Dedifferentiated amniotic fluid mesenchymal stem cell (primary cell): ENCODE results near the gene LCP1.

ENCODE experiments used
- DNase-seq: peaks from one replicate; pipeline ENCODE4 v3.0.0-alpha.2; 2016; ENCODE audit errors: extremely low spot score

LCP1 gene

GRCh38 chr13:46158983-46159382, 23.0 kb downstream of the LCP1 start:
- no peak for DNase-seq

DNA sequence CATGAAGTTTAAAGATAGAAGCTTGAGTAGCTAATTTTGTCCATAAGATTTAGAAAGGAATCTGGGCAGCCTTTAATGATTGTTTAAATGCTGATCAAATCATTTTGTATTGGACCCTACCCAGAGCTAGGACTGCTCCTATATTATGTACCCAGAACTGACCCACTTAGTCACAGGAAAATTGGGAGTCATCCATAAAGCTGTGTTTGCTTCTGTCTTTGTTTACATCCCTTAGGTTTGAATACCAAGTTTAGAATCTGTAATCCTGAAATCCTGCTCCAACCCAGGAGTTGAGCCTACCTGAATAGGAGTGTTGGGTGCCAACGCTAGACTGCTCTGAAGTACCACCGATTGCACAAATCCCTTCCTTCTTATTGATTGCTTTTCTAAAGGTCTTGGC, 23.8 kb downstream of the LCP1 start:
- no peak for DNase-seq

DNA sequence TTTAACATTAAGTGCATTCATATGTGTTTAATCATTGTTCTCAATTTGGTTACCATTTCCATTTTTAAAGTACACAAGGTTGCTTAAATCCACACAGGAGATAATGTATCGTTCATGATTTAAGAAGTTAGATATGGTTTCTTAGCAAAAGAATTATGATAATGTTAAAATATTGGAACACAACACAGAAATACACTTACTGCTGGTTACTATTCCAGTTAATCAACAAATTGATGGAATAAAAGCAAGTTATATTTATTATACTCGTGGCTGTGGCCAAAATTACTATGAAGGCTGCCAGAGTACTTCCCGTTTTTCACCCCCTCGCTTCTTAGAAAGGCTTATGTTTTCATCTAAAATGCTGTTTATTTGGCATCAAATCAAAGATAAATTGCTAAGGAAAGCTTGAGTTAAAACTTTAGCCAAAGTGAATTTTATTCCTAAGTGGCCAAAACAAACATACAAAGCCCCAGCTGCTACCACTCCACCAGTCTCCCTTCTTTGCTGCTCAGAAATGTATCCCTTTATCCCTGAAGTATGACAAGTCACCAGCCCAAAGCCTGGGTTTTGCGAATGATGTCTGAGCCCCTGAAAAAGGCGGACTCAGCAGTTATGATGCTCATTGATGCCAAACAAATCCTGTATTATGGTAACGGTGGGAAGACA, 27.7 kb downstream of the LCP1 start:
- no peak for DNase-seq

- no peak for DNase-seq
Measured at GRCh38 chr13:46152627-46153328, 29.2 kb downstream of the LCP1 start.

DNA sequence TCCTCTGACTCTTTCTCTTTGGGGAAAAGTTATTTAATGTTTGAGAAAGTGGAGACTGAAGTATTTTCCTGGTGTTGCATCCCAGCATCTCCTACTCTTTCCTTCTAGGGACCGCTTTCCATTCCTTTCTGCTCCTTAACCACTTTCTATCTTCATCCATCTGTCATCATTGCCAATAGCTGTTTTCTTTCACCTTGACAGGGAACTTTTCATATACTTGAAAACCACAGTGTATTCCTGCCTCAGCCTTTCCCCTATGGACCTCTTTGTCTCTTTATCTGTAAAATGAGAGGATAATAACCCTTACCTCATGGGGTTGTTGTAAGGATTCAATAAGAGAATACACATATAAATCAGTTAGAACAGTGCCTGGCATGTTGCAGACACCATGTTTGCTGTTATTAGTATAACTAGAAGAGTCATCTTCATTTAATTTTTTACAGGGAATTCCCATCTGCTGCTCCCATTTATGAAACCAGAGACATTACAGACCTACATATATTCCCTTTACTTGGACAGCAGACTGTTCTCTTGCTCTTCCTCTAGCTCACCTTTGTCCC, 31.8 kb downstream of the LCP1 start:
- DNase-seq: no peak

DNA sequence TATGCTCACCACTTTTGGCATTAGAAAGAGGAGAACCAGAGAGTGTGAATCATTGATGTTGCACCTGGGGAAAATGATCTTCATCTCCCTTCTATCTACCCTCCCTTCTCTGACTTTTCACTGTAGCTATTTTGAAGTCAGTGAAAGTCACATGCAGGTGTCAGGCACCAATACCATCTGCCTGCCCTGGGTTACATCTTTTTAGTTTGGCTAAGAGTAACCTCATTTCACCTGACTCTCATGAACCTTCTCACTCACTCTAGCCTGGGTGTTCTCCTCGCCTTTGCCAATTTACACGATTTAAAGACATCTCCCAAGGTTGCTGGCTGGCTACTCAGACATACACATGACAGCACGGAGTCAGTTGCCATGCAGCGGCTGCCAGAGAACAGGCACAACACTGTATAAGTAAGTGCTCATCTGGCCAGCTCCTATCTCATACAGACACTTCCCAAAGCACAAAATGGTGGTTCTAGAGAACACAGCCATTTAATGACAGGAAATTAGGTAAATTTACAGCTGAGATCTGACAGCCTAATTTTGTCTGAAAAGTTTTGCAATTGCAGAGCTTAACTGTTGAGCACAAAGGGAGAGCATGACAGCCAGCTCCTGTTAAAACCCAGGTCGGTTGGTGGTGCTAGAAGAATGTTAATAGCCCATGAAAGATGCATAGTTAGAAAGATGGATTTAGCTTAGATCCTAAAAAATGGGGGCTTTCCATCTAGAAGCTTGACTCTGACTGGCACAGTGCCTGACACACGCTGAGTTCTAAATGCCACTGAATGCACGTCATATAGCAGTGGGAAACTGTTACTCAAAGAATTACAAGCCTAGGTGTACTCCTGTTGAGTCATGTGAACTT, 32.5 kb downstream of the LCP1 start:
- DNase-seq: no peak

- no peak for DNase-seq
Measured at GRCh38 chr13:46146898-46147297, 35.1 kb downstream of the LCP1 start.

GRCh38 chr13:46145950-46146349, 36.0 kb downstream of the LCP1 start:
- DNase-seq: no peak

DNA sequence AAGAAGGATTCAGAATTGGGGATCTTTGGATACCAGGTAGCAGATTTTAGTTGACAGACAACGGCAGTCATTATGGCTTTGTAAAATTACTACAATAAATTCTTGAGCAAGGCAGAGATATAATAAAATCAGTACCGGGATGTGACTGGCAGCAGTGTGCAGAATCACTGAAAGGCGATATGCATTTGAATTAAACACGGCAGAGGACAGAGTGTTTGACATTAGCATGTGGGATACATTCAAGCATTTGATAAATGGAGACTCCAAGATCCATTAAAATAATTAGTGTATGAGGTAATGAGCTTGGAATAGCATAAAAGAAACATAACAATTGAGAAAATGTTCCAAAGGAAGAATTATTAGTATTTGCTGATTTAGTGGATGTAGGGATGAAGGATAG, 36.8 kb downstream of the LCP1 start:
- no peak for DNase-seq

- no peak for DNase-seq
Measured at GRCh38 chr13:46143184-46143701, 38.7 kb downstream of the LCP1 start.

DNA sequence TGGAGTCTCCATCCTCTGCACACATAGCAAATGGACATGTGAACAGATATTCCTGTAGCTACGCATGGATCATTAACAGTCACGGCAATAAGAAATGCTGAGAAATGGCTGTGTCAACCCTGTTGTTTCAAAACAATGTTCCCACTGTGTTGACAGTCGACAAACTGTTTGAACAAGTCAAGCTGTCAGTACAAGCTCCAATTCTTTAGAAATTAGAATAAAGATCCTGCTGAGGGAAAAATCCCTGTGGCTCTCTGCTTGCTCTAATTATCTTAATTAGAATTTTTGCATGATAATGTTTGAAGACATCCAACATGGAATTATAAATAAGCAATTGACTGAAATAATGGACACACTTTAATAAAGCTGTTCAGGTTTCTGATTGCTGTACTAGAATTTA, 39.2 kb downstream of the LCP1 start:
- DNase-seq: no peak

GRCh38 chr13:46140044-46140443, 41.9 kb downstream of the LCP1 start:
- no peak for DNase-seq

DNA sequence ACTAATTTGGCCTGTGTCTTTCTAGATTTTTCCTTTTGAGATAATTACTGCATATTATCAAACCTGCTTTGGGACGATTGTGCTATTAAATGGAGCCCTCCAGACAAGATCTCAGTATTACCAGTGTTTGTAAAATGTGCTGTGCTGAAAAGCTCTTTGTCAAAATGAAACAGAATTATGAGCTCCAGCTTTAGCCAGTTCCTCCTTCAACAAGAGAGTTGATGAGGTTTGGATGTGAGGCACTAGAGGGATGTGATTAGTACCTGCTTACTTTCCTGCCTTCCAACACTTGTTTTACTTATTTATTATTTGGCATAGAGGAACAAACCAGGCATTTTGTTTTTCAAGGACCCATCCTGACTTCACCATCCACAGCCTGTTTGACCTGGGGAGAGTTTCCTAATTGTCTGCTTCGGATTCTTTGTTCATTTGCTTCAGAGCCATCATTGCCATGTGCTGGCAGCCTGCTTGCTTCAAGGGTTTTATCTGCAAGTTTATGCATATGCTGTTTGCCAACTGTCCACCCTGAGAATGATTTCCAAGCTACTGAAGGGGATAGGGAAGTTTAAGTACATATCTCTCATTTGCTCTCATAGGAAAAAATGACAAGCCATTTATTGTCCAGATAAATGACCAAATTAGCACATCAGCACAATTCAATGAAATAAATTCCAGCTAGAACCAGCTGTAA, 44.2 kb downstream of the LCP1 start:
- no peak for DNase-seq

DNA sequence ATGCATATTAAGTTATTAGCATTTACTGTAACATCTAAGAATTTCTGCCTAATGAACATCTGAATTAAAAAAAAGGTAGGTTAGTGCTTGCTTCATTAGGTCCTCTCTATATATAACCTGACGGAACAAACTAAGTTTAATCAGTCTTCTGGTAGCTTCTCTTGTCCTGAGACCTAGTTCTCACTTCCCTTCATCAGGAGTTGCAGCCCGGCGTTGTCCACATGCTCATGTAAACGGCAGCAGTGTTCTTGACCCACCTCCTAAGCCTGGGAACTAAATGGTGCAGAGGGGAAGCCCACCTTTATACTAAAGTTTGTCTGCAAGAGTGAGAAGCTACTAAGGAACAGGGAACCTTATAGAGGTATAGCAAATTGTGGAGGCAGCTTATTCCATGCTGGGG, 45.3 kb downstream of the LCP1 start:
- DNase-seq: no peak

DNA sequence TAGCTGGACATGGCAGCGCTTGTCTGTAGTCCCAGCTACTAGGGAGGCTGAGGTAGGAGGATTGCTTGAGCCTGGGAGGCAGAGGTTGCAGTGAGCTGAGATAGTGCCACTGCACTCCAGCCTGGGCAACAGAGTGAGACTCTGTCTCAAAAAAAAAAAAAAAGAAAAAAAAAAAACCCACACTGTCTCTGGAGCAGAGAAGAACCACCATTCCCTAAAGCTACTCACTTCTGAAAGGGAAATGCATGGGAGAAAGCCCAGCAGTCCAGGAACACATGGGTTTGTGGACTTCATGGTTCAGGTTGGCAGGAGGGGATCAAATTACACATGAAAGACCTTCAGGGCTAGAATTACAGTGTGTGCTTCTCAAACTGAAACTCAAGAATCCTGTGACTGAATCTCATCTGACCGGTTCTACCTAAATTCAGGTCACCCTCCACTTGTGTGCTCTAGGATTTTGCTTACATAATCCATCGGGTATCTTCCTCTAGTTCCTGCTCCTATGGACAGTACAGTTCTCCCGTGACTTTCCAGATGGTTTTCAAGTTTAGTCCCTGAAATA, 46.9 kb downstream of the LCP1 start:
- no peak for DNase-seq

DNA sequence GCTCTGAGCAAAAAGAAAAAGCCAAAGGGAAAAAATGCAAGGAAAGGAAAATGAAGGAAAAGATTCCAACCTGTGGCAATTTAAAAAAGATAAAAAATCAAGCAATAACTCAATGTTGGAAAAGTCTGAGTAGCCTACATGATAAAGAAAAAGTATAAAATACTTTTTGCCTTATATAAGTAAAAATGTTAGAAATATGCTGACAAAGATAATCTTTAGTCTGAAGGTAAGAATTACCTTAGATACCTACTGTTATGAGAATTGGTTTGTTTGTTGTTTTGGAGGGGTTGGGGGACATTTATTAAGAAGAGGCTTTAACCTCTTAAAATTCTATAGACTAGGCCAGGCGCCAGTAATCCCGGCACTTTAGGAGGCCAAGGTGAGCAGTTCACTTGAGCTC, 47.5 kb downstream of the LCP1 start:
- DNase-seq: no peak

GRCh38 chr13:46132109-46132508, 49.9 kb downstream of the LCP1 start:
- DNase-seq: no peak

DNA sequence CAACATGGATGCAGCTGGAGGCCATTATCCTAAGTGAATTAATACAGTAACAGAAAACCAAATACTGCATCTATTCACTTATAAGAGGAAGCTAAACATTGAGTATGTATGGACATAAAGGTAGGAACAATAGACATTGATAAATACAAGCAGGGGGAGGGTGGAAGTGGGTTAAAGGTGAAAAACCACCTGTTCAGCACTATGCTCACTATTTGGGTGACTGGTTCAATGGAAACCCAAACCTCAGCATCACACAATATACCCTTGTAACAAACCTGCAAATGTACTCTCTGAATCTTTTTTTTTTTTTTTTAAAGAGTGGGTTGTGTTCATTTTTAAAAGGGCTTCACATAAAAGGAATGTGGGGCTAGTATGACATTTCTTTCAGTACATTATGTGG, 50.3 kb downstream of the LCP1 start:
- DNase-seq: no peak

- no peak for DNase-seq
Measured at GRCh38 chr13:46129955-46130618, 51.9 kb downstream of the LCP1 start.

DNA sequence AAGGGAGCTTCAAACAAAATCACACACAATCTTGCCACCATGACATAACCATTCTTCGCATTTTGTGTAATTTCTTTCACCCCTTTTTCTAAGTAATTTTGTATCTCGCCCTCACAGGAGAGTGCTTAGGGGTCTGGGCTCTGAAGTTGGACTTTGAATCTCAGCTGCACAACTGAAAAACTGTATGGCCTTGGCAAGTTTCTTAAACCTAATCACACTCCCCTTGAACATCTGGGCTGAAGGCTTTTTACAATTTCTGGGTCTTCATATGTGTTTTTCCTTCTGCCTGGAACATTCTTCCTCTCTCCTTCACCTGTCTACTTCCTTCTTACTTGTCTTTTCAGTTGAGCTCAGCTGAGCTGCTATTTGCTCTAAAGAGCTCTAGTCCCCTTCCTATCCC, 52.9 kb downstream of the LCP1 start:
- no peak for DNase-seq
